MM.1S (cell line): ENCODE results near the gene STX16.

Experiments
- EZH2phosphoT487 ChIP-seq: fragments of 300-600 bp; sonication (generic); IDR thresholded peaks from 2 replicates; pipeline ENCODE4 v1.6.1; 2018; ENCODE audit warnings: antibody characterized with exemption, low read length
- TF ChIP-seq, protein P1 (sequence below): fragments of 300-600 bp; sonication (generic); IDR thresholded peaks from 2 replicates; pipeline ENCODE4 v1.5.1; 2016; ENCODE audit warnings: antibody characterized with exemption, low read length, mixed read lengths

- TF ChIP-seq, protein P1, sequence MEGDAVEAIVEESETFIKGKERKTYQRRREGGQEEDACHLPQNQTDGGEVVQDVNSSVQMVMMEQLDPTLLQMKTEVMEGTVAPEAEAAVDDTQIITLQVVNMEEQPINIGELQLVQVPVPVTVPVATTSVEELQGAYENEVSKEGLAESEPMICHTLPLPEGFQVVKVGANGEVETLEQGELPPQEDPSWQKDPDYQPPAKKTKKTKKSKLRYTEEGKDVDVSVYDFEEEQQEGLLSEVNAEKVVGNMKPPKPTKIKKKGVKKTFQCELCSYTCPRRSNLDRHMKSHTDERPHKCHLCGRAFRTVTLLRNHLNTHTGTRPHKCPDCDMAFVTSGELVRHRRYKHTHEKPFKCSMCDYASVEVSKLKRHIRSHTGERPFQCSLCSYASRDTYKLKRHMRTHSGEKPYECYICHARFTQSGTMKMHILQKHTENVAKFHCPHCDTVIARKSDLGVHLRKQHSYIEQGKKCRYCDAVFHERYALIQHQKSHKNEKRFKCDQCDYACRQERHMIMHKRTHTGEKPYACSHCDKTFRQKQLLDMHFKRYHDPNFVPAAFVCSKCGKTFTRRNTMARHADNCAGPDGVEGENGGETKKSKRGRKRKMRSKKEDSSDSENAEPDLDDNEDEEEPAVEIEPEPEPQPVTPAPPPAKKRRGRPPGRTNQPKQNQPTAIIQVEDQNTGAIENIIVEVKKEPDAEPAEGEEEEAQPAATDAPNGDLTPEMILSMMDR = no peak
- TF ChIP-seq EZH2phosphoT487 = no peak
Measured at GRCh38 chr20:58685988-58686387, 34.9 kb downstream of the STX16 start.
